ENCODE data around the gene ASCC3. TPM values are rescaled to one million over a fixed set of nuclear protein-coding genes. Genes with fewer than 3 reads are reported as not detected.

Gene ASCC3
- 10 to 100 TPM; 20.5 to 33.9 (median 26.9) TPM for total RNA-seq

- DNase-seq (ENCODE audit: low spot score in 2 of 2): peak; percentile 73 to 76
- Histone ChIP-seq H3K36me3 (no peaks in the 10 kb centered on the region), H3K27me3 (no peaks in the 10 kb centered on the region), H3K9me3 (no peaks in the 10 kb centered on the region), H3K27ac (peak within 1 kb of the TSS; percentile 70 to 93 (median 86)), H3K4me3 (peak within 1 kb of the TSS; percentile 49 to 91 (median 77)), H3K4me1 (peaks cover 0 to 37% (median 12%) of the 10 kb centered on the region in 4 donors)
- 1% methylated on average over 44 to 46 of the region's 83 CpGs for WGBS, 2 donors
- TF ChIP-seq CTCF (IDR thresholded peaks at IDR 0.05) (no peak), POLR2A (IDR thresholded peaks at IDR 0.05) (peak in 1 of 2 donors; percentile 67), EP300 (IDR thresholded peaks at IDR 0.05) (peak in 1 of 2 donors; percentile 85)
Measured at GRCh38 chr6:100880853-100881706, at the start of gene ASCC3. TSS of gene ASCC3 (minus strand) at chr6:100881329. CDS start at chr6:100867997, 13,332 bp downstream.

GRCh38 chr6:100925749-100926148 is 44.6 kb upstream of the ASCC3 start:
- 75 to 82% methylated on average over 1 of the region's 1 CpG for WGBS, 2 donors
- Histone ChIP-seq H3K4me3 (no peak overlapping the region), H3K27ac (no peak overlapping the region), H3K36me3 (no peaks in the 10 kb centered on the region), H3K4me1 (no peaks in the 10 kb centered on the region), H3K27me3 (no peaks in the 10 kb centered on the region), H3K9me3 (no peaks in the 10 kb centered on the region)
- no peak for TF ChIP-seq POLR2A (IDR thresholded peaks at IDR 0.05)
- TF ChIP-seq EP300 (IDR thresholded peaks at IDR 0.05): no peak
- TF ChIP-seq CTCF (IDR thresholded peaks at IDR 0.05): no peak
- DNase-seq (ENCODE audit: low spot score in 2 of 2): no peak

GRCh38 chr6:100924534-100925227 is 43.6 kb upstream of the ASCC3 start:
- TF ChIP-seq EP300 (IDR thresholded peaks at IDR 0.05): no peak
- no peak for TF ChIP-seq CTCF (IDR thresholded peaks at IDR 0.05)
- Histone ChIP-seq H3K4me3 (no peak overlapping the region), H3K9me3 (no peaks in the 10 kb centered on the region), H3K27ac (no peak overlapping the region), H3K27me3 (no peaks in the 10 kb centered on the region), H3K36me3 (no peaks in the 10 kb centered on the region), H3K4me1 (no peaks in the 10 kb centered on the region)
- WGBS, 2 donors: 74 to 81% methylated on average over 9 of the region's 9 CpGs
- DNase-seq (ENCODE audit: low spot score in 2 of 2): no peak

GRCh38 chr6:100923481-100924165 is 42.5 kb upstream of the ASCC3 start:
- Histone ChIP-seq H3K36me3 (no peaks in the 10 kb centered on the region), H3K9me3 (no peaks in the 10 kb centered on the region), H3K4me1 (no peaks in the 10 kb centered on the region), H3K27ac (no peak overlapping the region), H3K4me3 (no peak overlapping the region), H3K27me3 (no peaks in the 10 kb centered on the region)
- TF ChIP-seq EP300 (IDR thresholded peaks at IDR 0.05) (no peak), POLR2A (IDR thresholded peaks at IDR 0.05) (no peak), CTCF (IDR thresholded peaks at IDR 0.05) (no peak)
- DNase-seq (ENCODE audit: low spot score in 2 of 2): no peak
- 38 to 45% methylated on average over 3 of the region's 3 CpGs for WGBS, 2 donors

Data from tibial nerve (tissue), 4 donors.